DOHH2 (cell line): ENCODE measurements around the gene SLC44A2.

ENCODE experiments used
- EZH2phosphoT487 ChIP-seq: fragments of 200-600 bp; sonication (generic); IDR thresholded peaks from 2 replicates; pipeline ENCODE4 v1.6.1; 2017; ENCODE audit warnings: borderline replicate concordance, mild to moderate bottlenecking, antibody characterized with exemption, low read length, moderate library complexity, mixed read lengths
- TF ChIP-seq, protein P1 (sequence below): fragments of 200-600 bp; sonication (generic); IDR thresholded peaks from one replicate; pipeline ENCODE4 v1.5.1; 2014; ENCODE audit warnings: antibody characterized with exemption, mild to moderate bottlenecking, low read depth, low read length; ENCODE audit not compliant: poor library complexity, severe bottlenecking

DNA sequence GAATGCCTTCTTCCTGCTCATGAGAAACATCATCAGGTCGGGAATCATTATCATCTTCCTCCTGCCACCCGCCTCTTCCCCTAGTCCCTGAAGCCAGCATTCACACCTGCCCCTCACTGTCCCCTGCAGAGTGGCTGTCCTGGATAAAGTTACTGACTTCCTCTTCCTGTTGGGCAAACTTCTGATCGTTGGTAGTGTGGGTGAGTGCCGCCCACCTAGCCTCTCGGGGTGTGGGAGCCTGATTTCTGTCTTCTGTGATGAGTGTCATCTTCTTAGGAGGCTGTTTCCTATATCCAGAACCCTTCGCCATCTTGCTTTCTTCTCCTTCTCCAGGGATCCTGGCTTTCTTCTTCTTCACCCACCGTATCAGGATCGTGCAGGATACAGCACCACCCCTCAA, 12.5 kb downstream of the SLC44A2 start:
- TF ChIP-seq, protein P1, sequence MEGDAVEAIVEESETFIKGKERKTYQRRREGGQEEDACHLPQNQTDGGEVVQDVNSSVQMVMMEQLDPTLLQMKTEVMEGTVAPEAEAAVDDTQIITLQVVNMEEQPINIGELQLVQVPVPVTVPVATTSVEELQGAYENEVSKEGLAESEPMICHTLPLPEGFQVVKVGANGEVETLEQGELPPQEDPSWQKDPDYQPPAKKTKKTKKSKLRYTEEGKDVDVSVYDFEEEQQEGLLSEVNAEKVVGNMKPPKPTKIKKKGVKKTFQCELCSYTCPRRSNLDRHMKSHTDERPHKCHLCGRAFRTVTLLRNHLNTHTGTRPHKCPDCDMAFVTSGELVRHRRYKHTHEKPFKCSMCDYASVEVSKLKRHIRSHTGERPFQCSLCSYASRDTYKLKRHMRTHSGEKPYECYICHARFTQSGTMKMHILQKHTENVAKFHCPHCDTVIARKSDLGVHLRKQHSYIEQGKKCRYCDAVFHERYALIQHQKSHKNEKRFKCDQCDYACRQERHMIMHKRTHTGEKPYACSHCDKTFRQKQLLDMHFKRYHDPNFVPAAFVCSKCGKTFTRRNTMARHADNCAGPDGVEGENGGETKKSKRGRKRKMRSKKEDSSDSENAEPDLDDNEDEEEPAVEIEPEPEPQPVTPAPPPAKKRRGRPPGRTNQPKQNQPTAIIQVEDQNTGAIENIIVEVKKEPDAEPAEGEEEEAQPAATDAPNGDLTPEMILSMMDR: no peak
- TF ChIP-seq EZH2phosphoT487: no peak
